Ectodermal cell (in vitro differentiated cells): ENCODE measurements around the gene GRIP2.

Source experiments
- H3K27ac ChIP-seq: 2 replicates; pipeline ENCODE4 v1.7.0; 2013; ENCODE audit warnings: mild to moderate bottlenecking, low read depth, low read length; ENCODE audit not compliant: insufficient read depth, poor library complexity, severe bottlenecking
- H3K27me3 ChIP-seq: 2 replicates; pipeline ENCODE4 v1.7.0; 2013; ENCODE audit warnings: mild to moderate bottlenecking, low read length; ENCODE audit not compliant: insufficient read depth, control insufficient read depth, poor library complexity, severe bottlenecking
- H3K36me3 ChIP-seq: one replicate; pipeline ENCODE4 v1.7.0; 2013; ENCODE audit warnings: low read length; ENCODE audit not compliant: control insufficient read depth, insufficient read depth
- H3K4me1 ChIP-seq: one replicate; pipeline ENCODE4 v1.7.0; 2013; ENCODE audit warnings: low read length; ENCODE audit not compliant: control insufficient read depth, insufficient read depth
- H3K4me3 ChIP-seq: 2 replicates; pipeline ENCODE4 v1.7.0; 2013; ENCODE audit warnings: low read depth, low read length, control low read depth; ENCODE audit not compliant: insufficient read depth
- H3K9me3 ChIP-seq: 2 replicates; pipeline ENCODE4 v1.7.0; 2013; ENCODE audit warnings: mild to moderate bottlenecking, low read length, moderate library complexity; ENCODE audit not compliant: control insufficient read depth
- WGBS, 2 experiments: methylation state at CpG; one replicate each; pipeline ENCODE4 v1.1.7; 2013; ENCODE audit warnings: missing lambda C conversion rate in 2 of 2; 5-methylcytosine and 5-hydroxymethylcytosine counted together

GRIP2 gene

DNA sequence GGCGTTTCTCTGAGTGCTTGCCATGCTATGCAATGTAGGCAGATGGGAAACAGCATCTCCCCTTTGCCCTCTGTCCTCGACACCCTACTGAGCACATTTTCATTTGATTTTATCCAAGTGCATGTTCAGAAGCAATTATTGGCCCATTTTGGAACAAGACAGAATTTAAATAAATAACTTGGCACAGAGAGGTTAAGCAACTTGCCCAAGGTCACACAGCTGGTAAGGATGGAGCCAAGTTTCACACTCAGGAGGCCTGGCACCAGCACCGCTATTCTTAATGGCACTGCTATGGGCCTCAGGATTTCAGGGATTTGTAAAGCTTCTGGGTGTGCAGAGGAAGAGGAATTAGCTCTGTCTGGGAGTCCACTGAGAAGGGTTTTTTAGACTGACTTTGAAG is 2.5 kb upstream of the GRIP2 start:
- WGBS, 2 experiments, result 93% methylated on average over 3 of the region's 3 CpGs

GRCh38 chr3:14541646-14542045 is 1.5 kb upstream of the GRIP2 start:
- Histone ChIP-seq H3K4me3 (no peak overlapping the region), H3K4me1 (no peaks in the 10 kb centered on the region), H3K27ac (no peak overlapping the region), H3K36me3 (no peaks in the 10 kb centered on the region), H3K9me3 (no peaks in the 10 kb centered on the region), H3K27me3 (no peaks in the 10 kb centered on the region)
- 91 to 93% methylated on average over 9 of the region's 9 CpGs for WGBS, 2 experiments

More for the DNA sequence above, 2.5 kb upstream of the GRIP2 start:
- H3K4me1 ChIP-seq, result no peaks in the 10 kb centered on the region
- no peaks in the 10 kb centered on the region for H3K27me3 ChIP-seq
- no peaks in the 10 kb centered on the region for H3K9me3 ChIP-seq
- no peaks in the 10 kb centered on the region for H3K36me3 ChIP-seq
- H3K4me3 ChIP-seq, result no peak overlapping the region
- H3K27ac ChIP-seq, result no peak overlapping the region

- 87 to 88% methylated on average over 6 of the region's 6 CpGs for WGBS, 2 experiments
- Histone ChIP-seq H3K9me3 (no peaks in the 10 kb centered on the region), H3K4me1 (no peaks in the 10 kb centered on the region), H3K27me3 (peaks cover under 1% of the 10 kb centered on the region), H3K36me3 (no peaks in the 10 kb centered on the region), H3K27ac (no peak overlapping the region), H3K4me3 (no peak overlapping the region)
These were observed 761 bp upstream of the GRIP2 start for GRCh38 chr3:14540821-14541385.

DNA sequence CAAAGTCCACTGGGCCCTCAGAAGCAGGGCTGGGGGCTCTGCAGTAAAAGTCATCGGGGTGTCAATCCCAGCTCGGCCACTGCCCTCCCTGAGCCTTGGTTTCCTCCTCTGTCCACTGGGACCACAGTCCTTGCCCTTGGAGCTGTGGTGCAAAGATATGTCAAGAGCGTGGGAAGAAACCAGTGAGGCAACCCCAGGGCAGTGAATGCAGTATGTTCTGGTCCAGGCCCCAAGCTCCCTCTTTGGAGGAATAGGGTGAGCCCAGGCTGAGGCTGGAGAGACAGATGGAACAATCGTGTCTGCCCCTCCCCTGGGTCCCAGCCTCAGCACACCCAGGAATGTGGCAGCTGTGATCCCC is 779 bp downstream of the GRIP2 start:
- 88 to 89% methylated on average over 4 of the region's 4 CpGs for WGBS, 2 experiments
- no peaks in the 10 kb centered on the region for H3K9me3 ChIP-seq
- H3K27ac ChIP-seq, result no peak overlapping the region
- H3K4me3 ChIP-seq, result no peak overlapping the region
- H3K27me3 ChIP-seq, result peaks cover 16% of the 10 kb centered on the region
- no peaks in the 10 kb centered on the region for H3K36me3 ChIP-seq
- peaks cover 9% of the 10 kb centered on the region for H3K4me1 ChIP-seq

DNA sequence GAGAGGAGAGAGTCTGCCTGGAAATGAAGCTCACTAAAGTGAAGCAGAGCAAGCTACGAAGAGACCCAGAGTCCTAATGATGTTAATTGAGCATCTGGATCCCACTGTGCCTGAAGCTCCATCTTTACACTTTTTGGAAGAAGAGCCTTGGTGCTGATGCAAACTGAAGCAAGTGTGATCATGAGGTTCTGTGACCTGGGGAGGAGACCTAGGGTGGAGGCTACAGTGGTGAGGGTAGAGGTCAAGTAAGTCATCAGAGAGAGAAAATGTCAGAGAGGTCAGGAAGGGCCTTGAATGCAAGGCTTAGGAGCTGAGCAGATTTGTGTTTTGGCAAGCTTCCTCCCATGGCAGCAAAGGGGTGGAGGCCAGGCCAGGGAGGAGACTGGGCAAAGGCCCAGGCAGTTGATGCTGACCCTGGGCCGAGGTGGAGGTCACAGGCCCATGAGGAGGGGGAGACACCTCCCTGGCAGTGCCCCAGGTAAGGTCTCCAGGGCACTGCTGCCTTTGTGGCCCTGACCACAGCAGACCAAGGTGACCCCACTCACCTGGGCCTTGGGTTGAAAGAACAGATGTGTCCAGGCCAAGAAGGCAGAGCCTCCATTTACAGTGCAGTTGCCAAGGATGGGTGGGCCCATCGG is 1.6 kb downstream of the GRIP2 start:
- WGBS, 2 experiments, result 95 to 97% methylated on average over 3 of the region's 3 CpGs
- H3K27me3 ChIP-seq, result peaks cover 21% of the 10 kb centered on the region

GRCh38 chr3:14537590-14538450 is 2.3 kb downstream of the GRIP2 start:
- Histone ChIP-seq H3K27ac (no peak overlapping the region), H3K4me3 (no peak overlapping the region), H3K9me3 (no peaks in the 10 kb centered on the region), H3K36me3 (no peaks in the 10 kb centered on the region), H3K4me1 (peaks cover 18% of the 10 kb centered on the region), H3K27me3 (peaks cover 23% of the 10 kb centered on the region)
- WGBS, 2 experiments, result 82 to 89% methylated on average over 10 of the region's 10 CpGs

More for the DNA sequence above, 1.6 kb downstream of the GRIP2 start:
- Histone ChIP-seq H3K36me3 (no peaks in the 10 kb centered on the region), H3K9me3 (no peaks in the 10 kb centered on the region), H3K4me3 (no peak overlapping the region), H3K27ac (no peak overlapping the region), H3K4me1 (peaks cover 15% of the 10 kb centered on the region)

- WGBS, 2 experiments, result 93% methylated on average over 12 of the region's 12 CpGs
These were observed 3.1 kb downstream of the GRIP2 start for GRCh38 chr3:14536837-14537589.

GRCh38 chr3:14536055-14536815 is 3.9 kb downstream of the GRIP2 start:
- WGBS, 2 experiments, result 83 to 86% methylated on average over 10 of the region's 10 CpGs
- H3K4me3 ChIP-seq, result no peak overlapping the region

More at GRCh38 chr3:14536837-14537589, 3.1 kb downstream of the GRIP2 start:
- Histone ChIP-seq H3K4me3 (no peak overlapping the region), H3K36me3 (no peaks in the 10 kb centered on the region), H3K27ac (no peak overlapping the region), H3K4me1 (peaks cover 18% of the 10 kb centered on the region), H3K27me3 (peaks cover 23% of the 10 kb centered on the region), H3K9me3 (no peaks in the 10 kb centered on the region)

GRCh38 chr3:14535616-14536015 is 4.5 kb downstream of the GRIP2 start:
- 70 to 80% methylated on average over 6 of the region's 6 CpGs for WGBS, 2 experiments
- Histone ChIP-seq H3K36me3 (no peaks in the 10 kb centered on the region), H3K27ac (no peak overlapping the region), H3K4me3 (no peak overlapping the region), H3K27me3 (peaks cover 23% of the 10 kb centered on the region), H3K9me3 (no peaks in the 10 kb centered on the region), H3K4me1 (peaks cover 18% of the 10 kb centered on the region)

More at GRCh38 chr3:14536055-14536815, 3.9 kb downstream of the GRIP2 start:
- Histone ChIP-seq H3K9me3 (no peaks in the 10 kb centered on the region), H3K27ac (no peak overlapping the region), H3K27me3 (peaks cover 23% of the 10 kb centered on the region), H3K36me3 (no peaks in the 10 kb centered on the region), H3K4me1 (peaks cover 18% of the 10 kb centered on the region)
